Cortex of kidney (tissue), 1 donor: ENCODE measurements around the gene ARF5.

ENCODE experiments used
- DNase-seq: peaks from one replicate; lab custom pipeline; 2025; lab: John Stamatoyannopoulos, UW

The ARF5 gene

GRCh38 chr7:127635659-127636285 is 47.6 kb downstream of the ARF5 start:
- no peak for DNase-seq

GRCh38 chr7:127638197-127638596 is 50.0 kb downstream of the ARF5 start:
- DNase-seq = no peak
